Gastroesophageal sphincter (tissue), 3 donors: ENCODE results near the gene SIX4.

Source experiments
- EP300 ChIP-seq: sonication (generic); formaldehyde crosslinking; IDR thresholded peaks from one replicate; pipeline ENCODE4 v1.6.1; 2017; ENCODE audit warnings: antibody characterized with exemption, mild to moderate bottlenecking
- POLR2A ChIP-seq, 2 donors: fragments of 450-650 bp; IDR thresholded peaks; one replicate each; pipeline ENCODE4 v1.6.1; 2017; ENCODE audit warnings: antibody characterized with exemption in 2 of 2, mild to moderate bottlenecking in 2 of 2, moderate library complexity in 1 of 2
- TF ChIP-seq, protein P1 (sequence below), 4 experiments: fragments of 200-600 bp in 2 of 4; fragments of 450-650 bp in 2 of 4; sonication (generic) in 1 of 4; IDR thresholded peaks; one replicate each; pipeline ENCODE4 v1.5.1; 2017 to 2019; ENCODE audit warnings: antibody characterized with exemption in 4 of 4, mild to moderate bottlenecking in 2 of 4, moderate library complexity in 2 of 4

DNA sequence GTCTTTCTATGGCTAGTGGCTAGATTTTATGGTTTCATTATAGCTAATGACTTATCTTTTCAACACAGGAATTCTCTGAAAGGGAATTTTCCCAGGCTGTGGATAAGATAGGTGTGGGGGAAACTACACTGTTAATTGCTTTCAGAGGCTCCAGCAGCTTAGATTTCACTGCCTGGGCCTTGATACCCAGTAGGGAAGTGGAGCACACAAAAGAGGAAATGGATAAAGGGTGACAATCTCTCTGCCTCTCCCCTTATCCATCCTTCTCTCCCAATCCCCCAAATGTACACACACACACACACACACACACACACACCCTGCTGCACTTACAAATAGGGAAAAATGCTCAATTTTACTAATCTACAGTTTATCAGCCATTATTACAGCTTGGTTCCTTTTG, 19.1 kb downstream of the SIX4 start:
- TF ChIP-seq POLR2A (IDR thresholded peaks at IDR 0.05) = no peak
- TF ChIP-seq, protein P1, sequence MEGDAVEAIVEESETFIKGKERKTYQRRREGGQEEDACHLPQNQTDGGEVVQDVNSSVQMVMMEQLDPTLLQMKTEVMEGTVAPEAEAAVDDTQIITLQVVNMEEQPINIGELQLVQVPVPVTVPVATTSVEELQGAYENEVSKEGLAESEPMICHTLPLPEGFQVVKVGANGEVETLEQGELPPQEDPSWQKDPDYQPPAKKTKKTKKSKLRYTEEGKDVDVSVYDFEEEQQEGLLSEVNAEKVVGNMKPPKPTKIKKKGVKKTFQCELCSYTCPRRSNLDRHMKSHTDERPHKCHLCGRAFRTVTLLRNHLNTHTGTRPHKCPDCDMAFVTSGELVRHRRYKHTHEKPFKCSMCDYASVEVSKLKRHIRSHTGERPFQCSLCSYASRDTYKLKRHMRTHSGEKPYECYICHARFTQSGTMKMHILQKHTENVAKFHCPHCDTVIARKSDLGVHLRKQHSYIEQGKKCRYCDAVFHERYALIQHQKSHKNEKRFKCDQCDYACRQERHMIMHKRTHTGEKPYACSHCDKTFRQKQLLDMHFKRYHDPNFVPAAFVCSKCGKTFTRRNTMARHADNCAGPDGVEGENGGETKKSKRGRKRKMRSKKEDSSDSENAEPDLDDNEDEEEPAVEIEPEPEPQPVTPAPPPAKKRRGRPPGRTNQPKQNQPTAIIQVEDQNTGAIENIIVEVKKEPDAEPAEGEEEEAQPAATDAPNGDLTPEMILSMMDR (IDR thresholded peaks at IDR 0.05) = no peak
- TF ChIP-seq EP300 = no peak
